ENCODE data around the gene IPO4. TPM values are rescaled to one million over a fixed set of nuclear protein-coding genes. Genes with fewer than 3 reads are reported as not detected.

Gene IPO4
- total RNA-seq, 1 donor from 2014 or later = 48.1 TPM

DNA sequence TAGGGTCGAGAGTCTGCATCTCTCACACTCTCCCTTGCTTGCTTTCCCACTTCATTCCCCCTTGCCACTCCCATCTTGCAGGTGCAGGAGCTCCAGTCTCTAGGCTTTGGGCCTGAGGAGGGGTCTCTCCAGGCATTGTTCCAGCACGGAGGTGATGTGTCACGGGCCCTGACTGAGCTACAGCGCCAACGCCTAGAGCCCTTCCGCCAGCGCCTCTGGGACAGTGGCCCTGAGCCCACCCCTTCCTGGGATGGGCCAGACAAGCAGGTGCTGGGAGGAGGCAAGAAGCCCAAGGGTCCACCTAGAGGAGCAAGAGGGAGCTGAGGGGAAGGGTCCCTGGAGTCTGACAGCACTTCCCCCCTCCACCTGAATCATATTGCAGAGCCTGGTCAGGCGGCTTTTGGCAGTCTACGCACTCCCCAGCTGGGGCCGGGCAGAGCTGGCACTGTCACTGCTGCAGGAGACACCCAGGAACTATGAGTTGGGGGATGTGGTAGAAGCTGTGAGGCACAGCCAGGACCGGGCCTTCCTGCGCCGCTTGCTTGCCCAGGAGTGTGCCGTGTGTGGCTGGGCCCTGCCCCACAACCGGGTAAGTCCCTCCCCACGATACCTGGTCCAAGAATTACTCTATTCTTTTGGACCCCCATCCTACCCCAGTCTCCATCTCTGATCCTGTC lies 37.1 kb downstream of the IPO4 start:
- intact Hi-C loops (cut with micrococcal nuclease) = no loop called here

DNA sequence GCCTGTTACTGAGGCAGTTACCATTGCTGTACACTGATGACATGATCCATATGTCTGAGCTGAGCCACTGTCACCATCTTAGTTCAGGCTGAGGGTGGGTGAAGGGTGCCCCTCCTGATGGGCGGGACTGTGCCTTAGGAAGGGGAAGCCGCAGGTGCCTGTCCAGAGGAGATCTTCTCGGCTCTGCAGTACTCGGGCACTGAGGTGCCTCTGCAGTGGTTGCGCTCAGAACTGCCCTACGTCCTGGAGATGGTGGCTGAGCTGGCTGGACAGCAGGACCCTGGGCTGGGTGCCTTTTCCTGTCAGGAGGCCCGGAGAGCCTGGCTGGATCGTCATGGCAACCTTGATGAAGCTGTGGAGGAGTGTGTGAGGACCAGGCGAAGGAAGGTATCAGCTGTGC lies 37.6 kb downstream of the IPO4 start:
- intact Hi-C loops (cut with micrococcal nuclease) = no loop called here

DNA sequence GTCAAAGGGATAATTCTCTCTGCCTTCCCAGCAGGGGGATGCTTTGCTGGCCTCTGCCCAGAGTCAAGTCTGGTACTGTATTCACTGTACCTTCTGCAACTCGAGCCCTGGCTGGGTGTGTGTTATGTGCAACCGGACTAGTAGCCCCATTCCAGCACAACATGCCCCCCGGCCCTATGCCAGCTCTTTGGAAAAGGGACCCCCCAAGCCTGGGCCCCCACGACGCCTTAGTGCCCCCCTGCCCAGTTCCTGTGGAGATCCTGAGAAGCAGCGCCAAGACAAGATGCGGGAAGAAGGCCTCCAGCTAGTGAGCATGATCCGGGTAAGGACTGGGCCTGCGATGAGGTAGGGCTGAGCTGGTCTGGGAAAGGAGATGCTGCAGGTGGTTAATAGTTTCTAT lies 38.0 kb downstream of the IPO4 start:
- intact Hi-C loops (cut with micrococcal nuclease) = no loop called here

DNA sequence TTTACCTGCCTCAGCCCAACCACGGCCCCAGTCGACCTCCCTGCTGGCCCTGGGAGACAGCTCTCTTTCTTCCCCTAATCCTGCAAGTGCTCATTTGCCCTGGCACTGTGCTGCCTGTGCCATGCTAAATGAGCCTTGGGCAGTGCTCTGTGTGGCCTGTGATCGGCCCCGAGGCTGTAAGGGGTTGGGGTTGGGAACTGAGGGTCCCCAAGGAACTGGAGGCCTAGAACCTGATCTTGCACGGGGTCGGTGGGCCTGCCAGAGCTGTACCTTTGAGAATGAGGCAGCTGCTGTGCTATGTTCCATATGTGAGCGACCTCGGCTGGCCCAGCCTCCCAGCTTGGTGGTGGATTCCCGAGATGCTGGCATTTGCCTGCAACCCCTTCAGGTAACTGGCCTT lies 38.6 kb downstream of the IPO4 start:
- intact Hi-C loops (cut with micrococcal nuclease) = no loop called here

DNA sequence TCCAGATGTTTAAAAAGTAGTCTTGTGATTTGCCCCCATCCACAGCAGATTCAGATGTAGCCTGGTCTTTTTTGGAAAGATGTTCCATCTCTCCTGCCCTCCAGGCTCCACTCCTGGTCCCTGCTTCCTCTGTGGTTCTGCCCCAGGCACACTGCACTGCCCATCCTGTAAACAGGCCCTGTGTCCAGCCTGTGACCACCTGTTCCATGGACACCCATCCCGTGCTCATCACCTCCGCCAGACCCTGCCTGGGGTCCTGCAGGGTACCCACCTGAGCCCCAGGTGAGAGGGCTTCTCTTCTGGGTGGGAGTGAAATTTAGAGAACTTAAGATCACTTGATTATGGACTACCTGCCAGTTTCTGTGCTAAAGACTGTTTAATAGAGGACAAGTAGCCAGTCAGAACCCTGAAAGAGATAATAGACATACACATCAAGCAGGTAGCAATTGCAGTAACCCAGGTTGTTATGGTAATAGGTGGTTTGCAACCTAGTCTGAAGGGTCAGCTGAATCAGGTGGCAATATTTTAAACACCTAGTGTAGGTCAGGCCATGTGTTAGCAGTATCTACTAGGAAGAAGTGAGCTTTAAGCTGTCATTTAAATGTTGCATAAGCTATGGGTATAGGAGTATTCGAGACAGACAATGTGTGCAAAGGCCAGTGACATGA lies 39.2 kb downstream of the IPO4 start:
- intact Hi-C loops (cut with micrococcal nuclease) = loop anchor here (10.0 kb wide), 3 partner anchors 595 to 1235 kb away; partner anchors contain the start of genes BCL2L2, PPP1R3E, RBM23 and THTPA

DNA sequence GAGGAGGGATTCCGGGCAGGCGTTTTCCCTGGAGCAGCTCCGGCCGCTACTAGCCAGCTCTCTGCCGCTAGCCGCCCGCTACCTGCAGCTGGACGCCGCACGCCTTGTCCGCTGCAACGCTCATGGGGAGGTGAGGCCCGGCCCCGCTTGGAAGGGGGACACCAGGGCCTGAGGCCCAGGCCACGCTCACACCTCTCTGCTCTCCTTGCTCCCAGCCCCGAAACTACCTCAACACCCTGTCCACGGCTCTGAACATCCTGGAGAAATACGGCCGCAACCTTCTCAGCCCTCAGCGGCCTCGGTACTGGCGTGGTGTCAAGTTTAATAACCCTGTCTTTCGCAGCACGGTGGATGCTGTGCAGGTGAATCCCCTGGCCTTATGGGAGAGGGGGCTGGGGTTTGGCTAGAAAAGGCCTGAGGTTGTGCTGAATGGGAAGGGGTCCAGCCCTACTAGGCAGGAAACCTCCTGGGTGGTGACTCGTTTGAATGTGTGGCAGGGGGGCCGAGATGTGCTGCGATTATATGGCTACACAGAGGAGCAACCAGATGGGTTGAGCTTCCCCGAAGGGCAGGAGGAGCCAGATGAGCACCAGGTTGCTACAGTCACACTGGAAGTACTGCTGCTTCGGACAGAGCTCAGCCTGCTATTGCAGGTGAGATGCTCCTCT lies 40.7 kb downstream of the IPO4 start:
- intact Hi-C loops (cut with micrococcal nuclease) = loop anchor here (1.0 to 10.0 kb wide), 14 partner anchors 13 to 1233 kb away; partner anchors contain the start of genes BCL2L2, DCAF11, DHRS4L2 and GMPR2

DNA sequence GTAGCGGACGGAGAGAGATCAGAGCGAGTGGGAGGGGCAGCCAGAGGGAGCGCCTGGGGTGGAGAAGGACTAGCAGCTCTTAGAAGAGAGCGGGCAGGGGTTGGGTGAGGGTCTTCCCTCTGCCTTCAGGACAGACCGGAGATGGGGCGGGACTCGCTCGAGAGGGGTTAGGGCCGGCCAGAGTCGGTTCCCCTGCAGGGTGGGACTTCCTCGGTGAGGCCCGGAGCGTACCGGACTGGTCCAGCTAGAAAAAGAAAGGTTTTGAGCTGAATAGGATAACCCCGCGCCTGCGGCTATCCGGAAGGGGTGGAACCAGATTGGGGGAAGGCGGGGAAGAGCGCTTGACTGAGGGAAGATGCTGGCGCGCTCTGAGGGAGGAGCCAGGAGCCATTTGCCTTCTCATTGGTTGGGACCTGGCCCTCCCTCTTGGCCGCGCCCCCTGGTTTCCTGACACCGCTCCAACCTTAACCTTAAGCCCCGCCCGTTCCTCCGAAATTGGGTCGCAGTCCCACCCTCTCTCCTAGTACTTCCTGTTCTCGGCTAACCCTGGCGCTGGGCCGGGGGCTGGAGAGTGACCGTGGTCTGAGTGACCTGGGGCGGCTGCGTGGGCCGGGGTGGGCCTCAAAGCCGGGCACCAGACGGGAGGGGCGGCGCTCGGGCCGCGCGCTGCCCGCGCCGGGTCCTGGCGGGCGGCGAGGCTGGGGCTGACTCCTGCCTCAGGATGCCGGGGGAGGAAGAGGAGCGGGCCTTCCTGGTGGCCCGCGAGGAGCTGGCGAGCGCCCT lies 41.4 kb downstream of the IPO4 start, which contains the start of gene RNF31:
TSS of gene RNF31 (plus strand) at position 521 of the 783 bp plus-strand sequence. CDS start at position 722, 201 bp downstream.
- intact Hi-C loops (cut with micrococcal nuclease) = loop anchor here (1.0 to 10.0 kb wide), 20 partner anchors 11 to 1232 kb away; partner anchors contain the start of genes BCL2L2, CHMP4A, DCAF11 and DHRS1

DNA sequence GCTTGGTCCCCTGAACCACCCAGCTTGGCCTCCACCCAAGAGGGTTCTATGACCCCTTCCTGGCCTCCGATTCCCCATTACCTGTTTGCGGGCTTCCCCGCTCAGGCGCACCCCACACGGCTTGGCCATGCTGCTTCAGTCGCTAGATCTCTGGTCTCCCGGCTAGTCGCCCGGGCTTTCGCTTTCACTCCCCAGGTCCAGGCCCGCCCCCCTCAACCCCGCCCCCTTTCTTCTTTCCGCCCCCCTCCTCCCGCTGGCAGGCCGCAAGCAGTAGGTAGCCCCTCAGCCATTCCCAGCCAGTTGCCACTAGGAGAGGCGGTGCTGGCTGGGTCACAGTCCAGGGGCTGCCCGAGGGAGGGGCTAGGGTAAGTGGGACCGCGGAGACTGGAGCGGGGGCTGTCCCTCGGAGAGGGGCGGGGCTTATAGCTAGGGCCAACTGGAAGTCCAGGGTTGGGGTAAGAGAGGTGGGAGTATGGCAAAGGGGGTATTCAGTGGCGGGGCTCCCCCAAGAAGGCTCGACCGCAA lies 42.1 kb downstream of the IPO4 start, which contains the start of gene PSME2:
TSS of gene PSME2 (minus strand) at position 158 of the 525 bp plus-strand sequence. CDS start at position 129, 29 bp downstream.
- intact Hi-C loops (cut with micrococcal nuclease) = loop anchor here (1.0 to 10.0 kb wide), 10 partner anchors 10 to 1232 kb away; partner anchors contain the start of genes BCL2L2, CHMP4A, DHRS1 and IPO4

DNA sequence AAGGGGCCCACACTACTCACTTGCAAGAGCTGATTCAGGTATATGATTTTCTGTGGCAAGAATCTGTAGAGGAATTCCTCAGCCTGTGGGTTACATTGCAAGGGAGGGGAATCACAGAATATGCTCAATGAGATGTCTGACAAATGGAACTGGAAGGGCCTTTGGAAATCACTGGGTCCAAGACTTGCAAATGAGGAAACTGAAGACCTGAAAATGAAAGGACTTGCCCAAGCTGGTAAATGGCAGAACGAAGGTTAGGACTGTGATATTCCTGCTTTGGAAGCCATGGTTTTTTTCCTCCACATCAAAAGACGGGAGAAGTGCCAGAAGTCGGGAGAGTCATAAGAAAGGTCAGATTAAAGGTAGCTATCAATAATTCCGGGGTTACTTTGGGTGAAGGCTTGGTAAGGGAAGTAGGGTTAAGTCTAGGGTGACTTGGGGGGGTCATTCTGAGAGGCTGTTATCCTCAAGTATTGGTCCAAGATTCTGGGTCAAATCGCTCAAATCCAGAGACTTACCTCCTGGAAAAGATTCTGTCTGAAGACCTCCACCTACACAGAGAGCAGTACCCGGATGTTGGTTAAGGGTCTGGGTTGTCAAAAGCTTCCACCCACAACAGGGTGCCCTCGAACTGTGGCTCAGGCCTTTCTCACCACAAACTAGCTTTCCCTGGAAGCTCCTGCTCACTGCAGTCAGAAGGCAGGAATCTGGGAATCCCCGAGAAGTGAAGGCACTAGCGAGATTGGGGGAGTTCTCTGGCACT lies 42.7 kb downstream of the IPO4 start:
- intact Hi-C loops (cut with micrococcal nuclease) = loop anchor here (1.0 to 10.0 kb wide), 10 partner anchors 10 to 1231 kb away; partner anchors contain the start of genes BCL2L2, CHMP4A, DHRS1 and IPO4

DNA sequence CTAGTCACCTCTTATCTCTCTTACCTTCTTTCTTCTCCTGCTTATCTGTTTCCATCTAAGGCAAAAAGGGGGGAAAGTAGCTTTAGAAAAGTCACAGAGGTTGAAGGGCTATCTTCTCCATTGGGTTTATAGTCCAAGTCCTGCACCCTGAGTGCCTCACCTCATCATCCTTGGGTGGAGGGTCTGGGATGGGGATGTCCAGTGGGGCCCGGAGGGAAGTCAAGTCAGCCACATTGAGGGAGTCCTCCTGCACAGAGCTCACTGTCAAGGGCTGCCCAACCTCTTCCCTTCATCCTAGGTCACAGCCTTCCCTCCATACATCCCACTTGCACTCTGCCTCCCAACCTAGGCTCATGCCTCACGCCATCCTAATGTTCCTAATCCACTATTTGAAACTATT lies 43.4 kb downstream of the IPO4 start:
- intact Hi-C loops (cut with micrococcal nuclease) = loop anchor here (10.0 kb wide), 3 partner anchors 590 to 1230 kb away; partner anchors contain the start of genes BCL2L2, PPP1R3E, RBM23 and THTPA

DNA sequence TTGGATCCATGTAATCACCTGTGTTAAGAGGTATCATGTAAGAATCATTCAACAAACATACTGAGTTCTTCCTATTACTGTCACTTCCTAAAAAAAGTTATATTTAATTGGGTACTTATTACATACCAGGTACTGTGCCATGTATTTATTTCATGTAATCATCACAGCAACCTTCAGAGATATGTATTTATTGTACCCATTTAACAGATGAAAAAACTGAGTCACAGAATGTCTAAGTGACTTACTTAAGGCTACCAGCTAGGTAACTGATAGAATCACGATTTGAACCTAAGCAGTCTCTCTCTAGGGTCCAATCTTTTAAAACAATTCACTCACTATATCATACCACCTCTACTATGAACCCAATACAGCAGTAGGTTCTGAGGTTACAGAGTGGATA lies 44.2 kb downstream of the IPO4 start:
- intact Hi-C loops (cut with micrococcal nuclease) = loop anchor here (10.0 kb wide), 3 partner anchors 590 to 1230 kb away; partner anchors contain the start of genes BCL2L2, PPP1R3E, RBM23 and THTPA

DNA sequence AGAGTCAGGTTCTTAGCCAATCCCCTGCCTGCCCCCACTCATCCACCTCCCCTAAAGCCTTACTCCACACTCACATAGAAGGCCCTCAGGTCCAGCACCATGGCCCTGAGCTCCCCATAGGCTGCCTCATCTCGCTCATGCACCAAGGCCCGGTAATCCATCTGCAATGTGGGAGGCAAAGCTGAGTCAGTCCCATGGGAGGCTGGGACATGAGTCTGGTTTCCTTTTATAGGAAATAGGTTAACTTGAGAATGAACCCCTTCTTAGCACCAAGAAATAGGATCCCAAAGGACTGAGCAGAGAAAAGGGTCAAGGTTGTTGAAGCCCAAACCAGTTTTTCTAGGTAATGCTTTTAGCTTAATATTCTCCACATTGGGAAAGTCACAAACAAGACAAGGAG lies 45.1 kb downstream of the IPO4 start:
- intact Hi-C loops (cut with micrococcal nuclease) = loop anchor here (10.0 kb wide), 3 partner anchors 589 to 1229 kb away; partner anchors contain the start of genes BCL2L2, PPP1R3E, RBM23 and THTPA

DNA sequence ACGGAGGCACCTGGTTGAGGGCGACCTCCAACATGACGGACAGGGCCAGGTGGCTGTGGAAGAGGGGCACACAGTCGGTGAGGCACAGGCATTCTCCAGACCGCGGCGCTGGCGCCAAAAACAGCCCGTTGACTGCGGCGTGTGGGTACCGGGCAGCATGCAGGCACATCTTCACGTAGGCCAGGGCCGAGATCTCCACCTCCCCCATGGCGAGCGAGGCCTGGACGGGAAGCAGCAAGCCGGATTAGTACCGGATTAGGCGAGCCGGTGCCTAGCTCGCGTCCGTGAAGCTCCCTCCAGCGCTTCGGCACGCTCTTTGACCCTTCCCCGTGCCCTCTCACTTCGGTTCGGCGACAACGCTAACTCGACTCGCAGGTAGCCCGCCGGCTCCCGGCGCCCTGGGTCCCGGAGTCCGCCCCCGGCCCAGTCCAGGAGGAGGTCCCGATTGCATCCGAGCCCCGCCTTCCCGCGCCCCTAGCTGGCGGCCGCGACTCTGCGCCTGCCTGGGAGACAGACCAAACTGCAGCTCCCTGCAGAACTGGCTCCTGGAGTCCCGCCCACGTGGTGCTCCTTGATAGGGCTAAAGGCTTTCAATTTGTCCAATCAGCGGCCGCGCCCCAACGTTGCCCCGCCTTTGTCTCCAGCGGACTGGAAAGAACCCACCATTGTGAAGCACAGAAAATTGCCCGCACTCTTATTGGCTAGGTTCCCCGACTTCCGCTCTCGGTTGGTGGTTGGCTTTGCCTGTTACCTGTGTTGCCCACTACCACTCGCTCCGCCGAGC lies 47.3 kb downstream of the IPO4 start, which contains the start of gene EMC9:
TSS of gene EMC9 (minus strand) at position 495 of the 784 bp plus-strand sequence. CDS start at position 208, 287 bp downstream.
- intact Hi-C loops (cut with micrococcal nuclease) = loop anchor here (1.0 to 10.0 kb wide), 13 partner anchors 20 to 1226 kb away; partner anchors contain the start of genes ACIN1, BCL2L2, C14orf119 and CHMP4A

DNA sequence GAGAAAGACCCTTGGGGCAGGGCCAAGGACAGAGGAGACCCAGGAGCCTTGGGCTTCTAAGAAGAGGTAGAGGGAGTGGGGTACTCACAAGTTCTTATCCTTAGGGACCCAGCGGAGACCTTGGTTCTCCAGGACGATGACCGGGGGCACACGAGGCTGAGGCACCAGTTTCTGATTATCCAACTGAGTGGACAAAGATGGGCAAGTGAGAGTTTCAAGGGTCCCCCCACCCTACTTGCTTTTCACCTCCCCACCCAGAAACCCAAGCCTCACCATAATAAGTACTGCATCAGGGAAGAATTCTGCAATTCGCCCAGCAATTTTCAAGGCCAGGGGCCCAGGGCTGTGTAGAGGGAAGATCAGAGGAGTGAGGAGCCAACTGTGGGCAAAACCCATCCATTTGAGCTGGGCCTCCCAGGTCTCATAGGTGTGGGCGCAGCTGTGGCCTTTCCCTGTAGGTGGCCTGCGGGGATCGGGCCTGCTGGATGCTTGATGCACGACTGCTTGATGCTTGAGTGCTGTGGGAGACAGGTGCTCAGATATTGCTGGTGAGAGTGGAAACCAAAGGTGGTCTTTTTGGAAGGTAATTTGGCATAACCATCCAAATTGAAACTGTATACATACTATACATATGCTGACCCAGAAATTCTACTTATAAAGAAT lies 49.2 kb downstream of the IPO4 start:
- intact Hi-C loops (cut with micrococcal nuclease) = no loop called here

DNA sequence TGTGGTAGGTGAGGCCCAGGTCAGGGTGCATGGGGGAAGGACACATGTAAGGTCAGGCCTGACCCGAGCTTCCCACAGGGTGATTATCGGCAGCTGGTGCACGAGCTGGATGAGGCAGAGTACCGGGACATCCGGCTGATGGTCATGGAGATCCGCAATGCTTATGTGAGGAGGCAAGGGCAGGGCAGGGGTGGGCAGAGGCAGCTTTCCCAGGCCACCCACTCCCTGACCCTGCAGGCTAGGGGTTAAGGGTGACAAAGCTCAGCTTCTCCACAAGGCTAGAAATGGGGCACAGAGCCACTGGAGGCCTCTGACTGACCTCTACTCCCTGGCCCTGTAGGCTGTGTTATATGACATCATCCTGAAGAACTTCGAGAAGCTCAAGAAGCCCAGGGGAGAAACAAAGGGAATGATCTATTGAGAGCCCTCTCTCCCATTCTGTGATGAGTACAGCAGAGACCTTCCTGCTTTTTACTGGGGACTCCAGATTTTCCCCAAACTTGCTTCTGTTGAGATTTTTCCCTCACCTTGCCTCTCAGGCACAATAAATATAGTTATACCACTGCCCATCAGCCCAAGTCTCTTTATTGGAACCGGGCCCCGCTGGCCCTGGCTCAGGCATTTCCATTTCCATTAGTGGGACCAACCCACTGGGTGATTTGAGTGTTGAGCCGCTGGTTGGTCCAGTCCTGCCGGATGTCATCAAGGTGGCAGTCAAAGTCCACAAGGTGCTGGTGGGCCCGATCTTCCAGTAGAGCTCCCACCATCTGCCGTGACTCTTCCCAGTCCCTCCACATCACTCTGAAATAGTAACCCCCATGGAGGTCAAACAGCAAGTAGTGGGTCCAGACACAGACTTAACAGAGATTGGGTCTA lies 50.0 kb downstream of the IPO4 start:
- intact Hi-C loops (cut with micrococcal nuclease) = no loop called here

DNA sequence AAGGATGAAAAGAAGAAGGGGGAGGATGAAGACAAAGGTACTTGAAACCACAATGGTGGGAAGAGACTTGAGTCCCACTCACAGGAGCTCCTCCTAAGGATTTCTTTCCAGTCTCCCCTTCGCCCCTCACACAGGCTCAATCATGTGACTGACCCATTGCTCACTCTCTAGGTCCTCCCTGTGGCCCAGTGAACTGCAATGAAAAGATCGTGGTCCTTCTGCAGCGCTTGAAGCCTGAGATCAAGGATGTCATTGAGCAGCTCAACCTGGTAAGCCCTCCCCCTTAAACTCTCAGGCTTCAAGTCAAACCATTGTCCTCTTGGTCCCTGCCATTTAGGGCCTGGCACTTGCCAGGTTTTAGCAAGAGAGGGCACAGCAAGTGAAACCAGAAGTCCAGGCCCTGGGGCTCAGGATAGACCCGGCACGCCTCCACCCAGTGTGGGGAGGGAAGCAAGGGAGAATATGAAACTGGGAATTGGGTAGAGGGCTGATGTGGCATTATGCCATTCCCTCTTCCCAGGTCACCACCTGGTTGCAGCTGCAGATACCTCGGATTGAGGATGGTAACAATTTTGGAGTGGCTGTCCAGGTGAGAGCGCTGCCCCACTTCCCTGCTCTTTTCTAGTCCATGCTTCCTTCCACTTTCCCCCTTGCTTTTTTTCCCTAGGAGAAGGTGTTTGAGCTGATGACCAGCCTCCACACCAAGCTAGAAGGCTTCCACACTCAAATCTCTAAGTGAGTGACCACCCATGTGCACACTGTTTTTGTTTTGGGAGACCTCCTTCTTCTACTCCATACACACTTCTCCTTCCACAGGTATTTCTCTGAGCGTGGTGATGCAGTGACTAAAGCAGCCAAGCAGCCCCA lies 50.9 kb downstream of the IPO4 start:
- intact Hi-C loops (cut with micrococcal nuclease) = no loop called here
